Measurements from ENCODE around the gene SLC39A6. TPM values are rescaled to one million over a fixed set of nuclear protein-coding genes. Genes with fewer than 3 reads are reported as not detected.

SLC39A6 gene
- total RNA-seq, 4 donors from 2014 or later: 30.3 to 59.0 (median 48.2) TPM

GRCh38 chr18:36066686-36067054, 62.5 kb downstream of the SLC39A6 start:
- TF ChIP-seq, protein P1, sequence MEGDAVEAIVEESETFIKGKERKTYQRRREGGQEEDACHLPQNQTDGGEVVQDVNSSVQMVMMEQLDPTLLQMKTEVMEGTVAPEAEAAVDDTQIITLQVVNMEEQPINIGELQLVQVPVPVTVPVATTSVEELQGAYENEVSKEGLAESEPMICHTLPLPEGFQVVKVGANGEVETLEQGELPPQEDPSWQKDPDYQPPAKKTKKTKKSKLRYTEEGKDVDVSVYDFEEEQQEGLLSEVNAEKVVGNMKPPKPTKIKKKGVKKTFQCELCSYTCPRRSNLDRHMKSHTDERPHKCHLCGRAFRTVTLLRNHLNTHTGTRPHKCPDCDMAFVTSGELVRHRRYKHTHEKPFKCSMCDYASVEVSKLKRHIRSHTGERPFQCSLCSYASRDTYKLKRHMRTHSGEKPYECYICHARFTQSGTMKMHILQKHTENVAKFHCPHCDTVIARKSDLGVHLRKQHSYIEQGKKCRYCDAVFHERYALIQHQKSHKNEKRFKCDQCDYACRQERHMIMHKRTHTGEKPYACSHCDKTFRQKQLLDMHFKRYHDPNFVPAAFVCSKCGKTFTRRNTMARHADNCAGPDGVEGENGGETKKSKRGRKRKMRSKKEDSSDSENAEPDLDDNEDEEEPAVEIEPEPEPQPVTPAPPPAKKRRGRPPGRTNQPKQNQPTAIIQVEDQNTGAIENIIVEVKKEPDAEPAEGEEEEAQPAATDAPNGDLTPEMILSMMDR (IDR thresholded peaks at IDR 0.05; ENCODE audit: low read depth): no peak

DNA sequence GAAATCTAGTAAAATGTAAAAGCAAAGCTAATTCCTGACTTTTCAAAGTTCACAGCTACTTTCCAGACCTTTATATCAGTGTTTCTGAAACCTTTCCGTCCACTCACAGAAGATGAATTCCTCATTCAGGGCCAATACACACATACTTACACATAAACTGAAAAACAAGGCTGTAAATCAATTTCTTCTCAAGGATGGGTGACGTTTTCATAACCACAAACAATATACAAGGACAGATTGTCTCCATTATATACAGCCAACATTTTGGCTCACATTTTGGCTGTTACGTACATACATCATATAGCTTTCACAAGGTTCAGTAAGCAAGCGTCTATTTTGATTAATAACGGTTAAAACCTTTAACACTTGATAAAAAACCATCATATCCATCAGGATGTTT, 63.1 kb downstream of the SLC39A6 start:
- TF ChIP-seq, protein P1 (IDR thresholded peaks at IDR 0.05; ENCODE audit: low read depth): no peak

DNA sequence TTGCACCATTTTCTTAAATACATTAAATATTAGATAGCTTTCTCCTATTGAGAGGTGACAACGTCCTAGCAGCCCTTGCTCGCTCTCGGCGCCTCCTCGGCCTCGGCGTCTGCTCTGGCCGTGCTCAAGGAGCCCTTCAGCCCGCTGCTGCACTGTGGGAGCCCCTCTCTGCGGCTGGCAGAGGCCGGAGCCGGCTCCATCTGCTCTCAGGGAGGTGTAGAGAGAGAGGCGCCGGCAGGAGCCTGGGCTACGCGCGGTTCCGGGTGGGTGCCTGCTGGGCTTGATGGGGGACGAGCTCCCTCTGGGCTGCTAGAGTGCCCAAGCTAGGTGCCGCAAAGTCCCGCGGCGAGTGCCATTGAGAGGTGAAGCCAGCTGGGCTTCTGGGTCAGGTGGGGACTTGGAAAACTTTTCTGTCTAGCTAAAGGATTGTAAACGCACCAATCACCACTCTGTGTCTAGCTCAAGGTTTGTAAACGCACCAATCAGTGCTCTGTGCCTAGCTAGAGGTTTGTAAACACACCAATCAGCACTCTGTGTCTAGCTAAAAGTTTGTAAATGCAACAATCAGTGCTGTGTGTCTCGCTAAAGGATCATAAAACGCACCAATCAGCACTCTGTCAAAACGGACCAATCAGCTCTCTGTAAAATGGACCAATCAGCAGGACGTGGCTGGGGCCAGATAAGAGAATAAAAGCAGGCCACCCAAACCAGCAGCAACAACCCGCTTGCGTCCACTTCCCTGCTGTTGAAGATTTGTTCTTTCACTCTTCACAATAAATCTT, 64.9 kb downstream of the SLC39A6 start:
- TF ChIP-seq, protein P1 (IDR thresholded peaks at IDR 0.05; ENCODE audit: low read depth): no peak

DNA sequence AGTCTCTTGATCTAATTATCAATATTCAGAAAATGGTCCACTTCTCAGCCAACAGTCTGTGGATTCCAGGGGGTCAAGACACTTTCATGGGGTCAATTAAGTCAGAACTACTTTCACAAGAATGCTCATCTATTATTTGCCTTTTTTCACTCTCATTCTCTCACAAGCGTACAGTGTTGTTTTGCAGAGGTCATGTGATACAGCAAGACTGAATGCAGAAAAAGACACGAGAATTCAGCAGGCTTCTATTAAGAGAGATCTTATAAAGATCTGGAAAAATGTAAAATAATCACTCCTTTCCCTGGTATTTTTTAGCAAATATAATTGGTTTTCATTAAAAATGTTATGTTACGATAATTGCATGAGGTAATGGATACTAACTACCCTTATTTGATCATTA, 70.5 kb downstream of the SLC39A6 start:
- TF ChIP-seq, protein P1 (IDR thresholded peaks at IDR 0.05; ENCODE audit: low read depth): no peak

Other genes with a start within 250 kb of the SLC39A6 start
- gene RPRD1A, start 61.8 kb downstream of the SLC39A6 start, total RNA-seq: 10 to 100 TPM; 43.9 to 76.3 (median 62.3) TPM
- 10 to 100 TPM; 68.3 to 78.4 (median 74.3) TPM for gene ELP2, start 559 bp upstream of the SLC39A6 start, total RNA-seq
- gene MOCOS, start 58.2 kb upstream of the SLC39A6 start, total RNA-seq: 10 to 100 TPM in 2 of 4 donors, 1 to 10 TPM in 2; 3.9 to 16.8 (median 8.7) TPM
- 1 to 10 TPM; 1.5 to 5.4 (median 3.3) TPM for gene FHOD3, start 168.4 kb upstream of the SLC39A6 start, total RNA-seq

All from subcutaneous adipose tissue (tissue), 4 donors.